Epithelial cell of prostate (primary cell): ENCODE measurements around the gene ARF5.

Experiments
- DNase-seq: peaks from one replicate; pipeline ENCODE4 v3.0.0-alpha.2; 2011; ENCODE audit warnings: low read depth, low spot score
- H3K27ac ChIP-seq: fragments of 450-650 bp; 2 replicates; pipeline ENCODE4 v1.5.1; 2017; ENCODE audit warnings: mild to moderate bottlenecking

The ARF5 gene

DNA sequence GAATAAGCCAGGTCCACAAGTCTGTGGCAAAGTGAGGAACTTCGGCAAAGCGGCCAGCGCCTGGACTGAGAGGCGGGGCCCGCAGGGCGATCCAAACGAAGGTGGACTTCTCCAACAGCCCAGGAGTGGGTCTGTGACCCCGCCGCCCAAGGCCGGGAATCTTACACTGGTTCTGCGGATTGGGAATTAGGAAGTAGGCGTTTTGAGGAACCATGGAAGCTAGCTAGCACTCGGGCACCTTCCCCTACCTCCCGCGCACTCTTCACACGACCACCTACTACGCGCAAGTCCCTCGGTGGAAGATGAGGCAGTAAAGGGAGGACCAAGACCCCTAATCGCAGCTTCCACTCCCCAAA is 570 bp upstream of the ARF5 start:
- no peak for DNase-seq
- H3K27ac ChIP-seq: peak overlapping the region; percentile 62

DNA sequence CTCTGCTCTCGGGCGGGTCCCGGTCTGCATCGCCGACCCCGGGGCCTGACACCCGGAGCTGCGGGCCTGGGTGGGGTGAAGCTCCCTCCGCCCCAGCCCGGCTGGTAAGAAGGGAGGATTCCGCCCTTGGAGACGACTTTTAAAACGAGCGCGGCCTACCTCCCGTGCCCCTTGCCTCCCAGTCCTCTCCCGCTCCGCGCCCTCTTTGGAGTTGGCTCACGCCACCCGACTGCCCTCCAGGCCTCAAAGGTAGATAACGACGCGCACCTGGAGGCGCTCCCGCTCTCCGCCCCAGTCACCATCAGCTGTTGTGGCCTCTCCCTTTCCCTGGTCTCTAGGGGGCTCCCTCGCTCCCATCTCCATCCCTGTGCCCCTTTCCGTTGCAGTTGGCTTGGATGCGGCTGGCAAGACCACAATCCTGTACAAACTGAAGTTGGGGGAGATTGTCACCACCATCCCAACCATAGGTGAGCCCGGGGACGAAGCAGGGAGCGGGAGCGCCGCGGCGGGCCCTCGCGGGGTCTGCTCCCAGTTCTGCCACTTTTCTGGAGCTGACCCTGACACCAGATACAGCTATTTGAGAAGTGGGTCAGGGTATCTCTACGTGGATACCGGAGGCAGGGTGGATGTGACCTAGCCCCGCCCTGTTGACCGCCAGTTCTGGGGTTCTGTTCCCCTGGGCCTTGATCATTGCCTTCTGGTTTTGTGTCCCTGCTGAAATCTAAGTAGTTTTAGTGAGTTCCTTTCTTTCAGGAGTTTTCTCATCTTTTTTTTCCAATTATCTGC is 679 bp downstream of the ARF5 start:
- H3K27ac ChIP-seq: peak overlapping the region; percentile 62
- no peak for DNase-seq

GRCh38 chr7:127589896-127590295 is 1.7 kb downstream of the ARF5 start:
- no peak overlapping the region for H3K27ac ChIP-seq
- no peak for DNase-seq

DNA sequence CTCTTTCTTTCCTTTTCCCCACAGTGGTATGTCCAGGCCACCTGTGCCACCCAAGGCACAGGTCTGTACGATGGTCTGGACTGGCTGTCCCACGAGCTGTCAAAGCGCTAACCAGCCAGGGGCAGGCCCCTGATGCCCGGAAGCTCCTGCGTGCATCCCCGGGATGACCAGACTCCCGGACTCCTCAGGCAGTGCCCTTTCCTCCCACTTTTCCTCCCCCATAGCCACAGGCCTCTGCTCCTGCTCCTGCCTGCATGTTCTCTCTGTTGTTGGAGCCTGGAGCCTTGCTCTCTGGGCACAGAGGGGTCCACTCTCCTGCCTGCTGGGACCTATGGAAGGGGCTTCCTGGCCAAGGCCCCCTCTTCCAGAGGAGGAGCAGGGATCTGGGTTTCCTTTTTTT is 3.0 kb downstream of the ARF5 start:
- H3K27ac ChIP-seq: no peak overlapping the region
- DNase-seq: no peak

DNA sequence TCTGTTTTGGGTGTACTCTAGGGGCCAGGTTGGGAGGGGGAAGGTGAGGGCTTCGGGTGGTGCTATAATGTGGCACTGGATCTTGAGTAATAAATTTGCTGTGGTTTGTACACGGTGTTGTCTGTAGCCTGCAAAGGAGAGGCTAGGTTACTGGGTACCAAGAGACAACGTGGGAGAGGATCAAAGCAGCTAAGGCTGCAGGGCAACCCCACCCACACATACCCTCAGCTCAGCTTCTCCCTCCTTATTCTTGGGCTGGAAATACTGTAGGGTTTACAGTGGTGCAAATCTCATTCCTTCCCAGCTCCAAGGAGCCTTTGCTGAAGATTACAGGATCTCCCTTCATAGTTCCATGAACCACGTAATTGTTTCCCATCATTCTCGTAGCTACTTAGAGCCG is 3.4 kb downstream of the ARF5 start:
- no peak overlapping the region for H3K27ac ChIP-seq
- no peak for DNase-seq

DNA sequence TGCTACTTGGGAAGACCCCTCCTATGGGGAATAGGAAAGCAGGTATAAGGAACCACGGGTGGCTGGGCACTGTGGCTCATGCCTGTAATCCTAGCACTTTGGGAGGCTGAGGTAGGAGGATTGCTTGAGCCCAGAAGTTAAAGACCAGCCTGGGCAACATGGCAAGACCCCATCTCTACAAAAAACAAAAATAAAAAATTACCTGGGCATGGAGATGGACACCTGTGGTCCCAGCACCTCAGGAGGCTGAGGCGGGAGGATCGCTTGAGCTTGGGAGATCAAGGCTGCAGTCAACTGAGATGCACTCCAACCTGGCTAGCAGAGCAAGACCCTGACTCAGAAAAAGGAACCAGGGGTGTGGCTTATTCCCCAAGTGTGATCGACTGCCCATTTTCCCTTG is 4.3 kb downstream of the ARF5 start:
- DNase-seq: no peak
- no peak overlapping the region for H3K27ac ChIP-seq

- H3K27ac ChIP-seq: no peak overlapping the region
- no peak for DNase-seq
Observed at GRCh38 chr7:127594490-127594889, 6.3 kb downstream of the ARF5 start.

DNA sequence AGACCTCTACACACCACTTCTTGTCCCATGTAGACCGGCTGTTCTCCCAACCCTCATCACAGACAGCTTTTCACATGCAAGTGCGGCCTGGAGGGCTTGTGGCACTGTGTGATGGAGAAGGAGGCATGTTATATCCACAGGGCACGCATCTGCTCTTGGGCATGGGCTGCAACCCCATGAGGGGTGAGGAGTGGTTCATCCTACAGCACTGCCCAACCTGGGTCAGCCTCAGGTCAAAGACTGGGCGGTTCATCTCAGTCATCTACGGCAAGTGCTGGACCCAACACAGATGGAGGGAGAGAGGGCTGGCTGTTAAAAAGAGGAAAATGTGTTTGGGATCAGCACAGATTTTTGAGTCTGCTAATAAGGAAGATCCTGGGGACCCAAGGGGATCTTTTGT is 7.5 kb downstream of the ARF5 start:
- no peak overlapping the region for H3K27ac ChIP-seq
- no peak for DNase-seq

DNA sequence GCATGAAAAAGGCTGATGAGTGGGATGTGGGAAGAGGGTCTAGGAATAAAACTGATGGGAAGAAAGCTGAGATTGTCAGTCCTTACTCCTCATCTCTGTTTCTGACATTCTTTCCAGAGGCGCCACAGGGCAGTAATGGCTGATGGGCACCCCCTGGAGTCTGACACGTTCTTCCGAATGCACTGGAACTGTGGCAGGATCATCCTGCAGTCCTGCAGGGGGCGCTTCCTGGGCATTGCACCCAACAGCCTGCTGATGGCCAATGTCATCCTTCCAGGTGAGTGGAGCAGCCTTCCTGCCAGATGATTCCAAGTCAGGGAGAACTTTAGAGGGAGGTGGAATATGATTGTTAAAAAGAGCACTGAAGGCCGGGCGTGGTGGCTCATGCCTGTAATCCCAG is 10.1 kb downstream of the ARF5 start:
- DNase-seq: no peak
- no peak overlapping the region for H3K27ac ChIP-seq

DNA sequence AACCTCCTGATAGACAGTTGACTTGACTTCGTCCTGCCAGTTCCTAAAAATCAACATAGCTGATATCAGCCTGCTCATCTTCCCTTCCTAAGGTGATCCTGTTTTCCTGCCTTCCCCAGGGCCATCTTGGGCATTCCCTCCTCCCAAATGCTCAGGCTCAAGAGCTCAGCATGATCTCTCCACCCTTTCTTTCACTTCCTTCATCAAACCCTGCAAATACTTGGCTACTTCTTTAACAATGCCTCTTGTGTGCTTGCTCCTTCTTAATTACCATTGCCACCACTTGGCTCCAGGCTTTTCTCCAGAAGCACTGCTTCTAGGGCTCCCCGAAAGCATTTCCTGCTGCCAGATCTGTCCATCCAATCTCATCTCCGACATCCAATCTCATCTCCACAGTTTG is 12.7 kb downstream of the ARF5 start:
- no peak for DNase-seq
- no peak overlapping the region for H3K27ac ChIP-seq

GRCh38 chr7:127608446-127608845 is 20.2 kb downstream of the ARF5 start:
- DNase-seq: no peak
- H3K27ac ChIP-seq: no peak overlapping the region

GRCh38 chr7:127609297-127609696 is 21.1 kb downstream of the ARF5 start:
- no peak for DNase-seq

GRCh38 chr7:127612263-127612662 is 24.1 kb downstream of the ARF5 start:
- no peak overlapping the region for H3K27ac ChIP-seq
- no peak for DNase-seq

More at GRCh38 chr7:127609297-127609696, 21.1 kb downstream of the ARF5 start:
- no peak overlapping the region for H3K27ac ChIP-seq

DNA sequence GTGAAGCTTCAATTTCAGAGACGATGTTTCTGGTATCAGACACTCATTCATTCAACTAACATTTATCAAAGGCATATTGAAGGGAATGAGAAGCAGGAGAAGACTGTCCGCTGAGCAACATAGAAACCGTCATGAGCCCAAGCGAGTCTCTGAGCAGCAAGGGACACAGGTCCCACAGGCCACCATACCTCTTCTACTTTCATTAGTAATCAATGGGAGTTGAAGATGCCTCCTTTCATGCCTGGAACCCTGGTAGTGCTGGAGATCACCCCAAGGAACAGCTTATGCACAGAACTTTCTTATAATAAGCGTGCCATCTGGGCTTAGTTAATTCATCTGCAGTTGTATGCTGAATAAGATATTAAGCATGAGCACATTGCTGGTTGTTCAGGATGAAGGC is 28.5 kb downstream of the ARF5 start:
- no peak overlapping the region for H3K27ac ChIP-seq
- DNase-seq: no peak

GRCh38 chr7:127618042-127618441 is 29.8 kb downstream of the ARF5 start, which contains the start of gene PAX4:
PAX4 (minus strand) TSS chr7:127618142; CDS start chr7:127615928, 2,214 bp downstream.
- no peak within 1 kb of the TSS for H3K27ac ChIP-seq
- DNase-seq: no peak

DNA sequence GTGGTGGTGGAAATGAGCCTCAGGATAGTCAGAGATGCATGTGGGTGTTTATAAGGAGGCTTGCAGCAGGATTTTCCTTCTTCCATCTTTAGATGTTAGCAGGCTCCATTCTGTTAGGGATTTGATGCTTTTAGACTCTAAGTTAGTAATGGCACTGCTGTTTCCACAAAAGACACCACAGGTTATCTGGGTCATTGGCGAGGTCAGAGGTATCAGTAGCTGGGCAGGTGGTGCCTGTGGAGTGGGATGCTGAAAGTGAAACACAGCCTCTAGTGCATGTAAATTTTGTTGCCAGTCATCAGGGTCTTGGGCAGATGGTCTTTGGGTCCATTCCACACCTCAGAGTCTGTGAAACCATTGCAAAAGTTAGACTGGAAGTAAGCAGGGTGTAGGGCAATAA is 30.6 kb downstream of the ARF5 start:
- DNase-seq: no peak
- H3K27ac ChIP-seq: no peak overlapping the region

- no peak overlapping the region for H3K27ac ChIP-seq
- DNase-seq: no peak
Observed at GRCh38 chr7:127619681-127620405, 31.6 kb downstream of the ARF5 start.

DNA sequence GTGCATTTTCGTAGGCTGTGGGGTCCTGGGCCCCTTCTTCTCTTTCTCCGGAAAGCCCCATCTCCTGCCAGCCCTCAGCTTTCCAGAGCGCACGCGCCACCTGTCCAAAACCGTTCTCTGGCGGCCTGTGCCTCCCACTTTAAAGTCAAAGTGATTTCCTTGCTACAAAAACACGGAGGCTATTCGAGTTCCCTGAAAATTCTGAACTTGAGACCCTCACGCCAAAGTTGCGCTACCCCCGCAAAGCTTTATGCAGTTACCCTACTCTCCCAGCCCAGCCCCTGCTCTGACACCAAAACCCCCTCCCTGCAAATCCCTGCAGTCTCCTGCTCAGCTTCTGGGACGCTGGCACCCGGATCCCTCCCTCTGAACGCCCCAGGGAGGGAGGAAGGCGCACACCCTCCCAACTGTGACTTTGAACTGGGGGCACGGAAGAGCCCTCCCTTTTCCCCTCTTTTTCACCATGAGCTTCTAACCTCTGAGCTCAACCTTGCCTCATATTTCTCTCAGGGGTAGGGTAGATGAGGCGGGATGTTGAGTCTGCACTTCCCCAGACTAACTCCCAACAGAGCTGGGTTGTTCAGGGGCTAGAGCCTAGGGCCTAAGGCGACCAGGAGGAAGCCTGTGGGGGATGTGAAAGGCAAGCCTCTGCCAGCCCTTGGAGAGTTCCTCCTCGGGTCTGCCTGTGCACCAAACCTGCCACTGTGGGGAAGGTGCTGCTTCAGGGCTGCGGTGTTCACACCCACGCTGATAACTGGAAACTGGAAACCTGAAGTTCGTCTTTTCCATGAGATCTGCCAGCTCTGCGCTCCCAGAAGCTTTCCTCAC is 32.4 kb downstream of the ARF5 start:
- no peak for DNase-seq
- no peak overlapping the region for H3K27ac ChIP-seq

DNA sequence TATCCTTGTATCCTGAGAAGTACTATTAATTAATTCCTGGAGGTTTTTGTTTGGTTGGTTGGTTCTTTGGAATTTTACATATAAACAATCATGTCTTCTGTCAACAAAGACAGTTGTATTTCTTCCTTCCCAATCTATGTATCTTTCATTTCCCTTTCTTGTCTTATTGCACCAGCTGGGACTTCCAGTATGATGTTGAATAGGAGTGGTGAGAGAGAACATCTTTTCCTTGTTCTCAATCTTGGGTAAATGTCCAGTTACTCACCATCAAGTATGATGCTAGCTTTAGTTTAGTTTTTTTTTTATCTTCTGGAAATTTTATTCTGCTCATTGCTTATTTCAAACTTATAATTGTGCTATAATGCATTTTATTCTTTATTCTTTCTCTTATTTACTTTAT is 37.1 kb downstream of the ARF5 start:
- no peak overlapping the region for H3K27ac ChIP-seq
- no peak for DNase-seq

DNA sequence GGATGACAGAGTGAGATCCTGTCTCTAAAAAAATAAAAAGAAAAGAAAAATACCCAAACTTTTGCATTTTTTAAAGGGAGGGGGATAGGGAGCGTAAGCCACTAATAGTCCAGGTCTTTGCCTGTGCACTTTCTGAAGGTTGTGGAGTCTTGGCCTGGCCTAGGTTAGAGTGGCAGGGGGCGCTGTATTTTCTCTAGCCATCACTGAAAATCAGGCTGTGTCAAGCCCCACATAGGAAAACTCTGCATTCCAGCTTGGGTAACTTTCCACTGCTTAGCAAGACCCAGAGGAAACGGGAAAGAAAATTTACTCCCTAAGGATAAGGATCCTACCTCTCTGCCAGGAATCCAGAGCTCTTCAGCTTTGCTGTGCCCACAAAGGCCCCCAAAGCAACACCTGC is 40.2 kb downstream of the ARF5 start:
- no peak overlapping the region for H3K27ac ChIP-seq
- no peak for DNase-seq

DNA sequence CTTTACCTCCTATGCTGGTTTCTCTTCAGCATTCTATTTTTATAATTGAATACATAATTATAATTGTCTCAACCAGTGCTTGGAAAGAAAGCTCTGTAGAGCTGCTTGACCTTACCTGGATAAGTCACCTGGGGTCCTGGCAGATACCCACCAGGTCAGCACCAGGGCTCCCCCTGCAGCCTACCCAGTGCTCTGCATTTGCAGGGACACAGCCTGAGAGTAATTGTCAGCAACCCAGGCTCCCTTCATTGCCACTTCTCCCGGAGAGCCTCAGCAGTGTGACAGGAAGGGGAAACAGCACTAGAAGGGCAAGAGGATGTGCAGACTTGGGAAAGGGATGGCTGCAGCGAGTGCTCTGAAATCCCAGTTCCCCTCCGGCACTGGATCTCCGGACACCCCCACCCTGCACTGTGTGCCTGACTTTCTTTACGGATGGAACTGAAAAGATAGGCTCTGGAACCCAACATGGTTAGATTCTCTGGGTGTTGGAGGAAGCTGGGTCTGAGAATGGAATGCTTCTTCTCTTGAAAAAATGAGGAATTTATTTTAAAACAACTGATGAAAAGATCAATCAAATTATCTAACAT is 41.1 kb downstream of the ARF5 start:
- H3K27ac ChIP-seq: no peak overlapping the region
- DNase-seq: no peak
